Lung (tissue), 12 donors: Measurements from ENCODE around the gene CIP2A. TPM values are rescaled to one million over a fixed set of nuclear protein-coding genes. Genes with fewer than 3 reads are reported as not detected.

Experiments used
- ATAC-seq: fragments of 200-7000 bp; cut with Tn5 transposase; one replicate; pipeline ENCODE4 v1.9.1; 2020; ENCODE audit warnings: moderate number of reproducible peaks; ENCODE audit not compliant: insufficient read depth, low FRiP score
- DNase-seq, 3 donors: peaks; one replicate each; pipeline ENCODE4 v3.0.0-alpha.2; 2013 to 2017
- H3K27ac ChIP-seq, 2 donors: one replicate each; pipeline ENCODE4 v1.5.1; 2013; ENCODE audit warnings: mild to moderate bottlenecking in 2 of 2, moderate library complexity in 2 of 2, control low read depth in 1 of 2, inconsistent platforms in 1 of 2, low read depth in 1 of 2, low read length in 1 of 2
- H3K27me3 ChIP-seq, 3 donors: one replicate each; pipeline ENCODE4 v1.5.1; 2013; ENCODE audit warnings: low read length in 2 of 3; ENCODE audit not compliant: control insufficient read depth in 3 of 3, insufficient read depth in 3 of 3
- H3K36me3 ChIP-seq, 4 donors: one replicate each; pipeline ENCODE4 v1.5.1; 2013; ENCODE audit warnings: low read length in 4 of 4, mild to moderate bottlenecking in 1 of 4, moderate library complexity in 1 of 4; ENCODE audit not compliant: control insufficient read depth in 4 of 4, insufficient read depth in 4 of 4
- H3K4me1 ChIP-seq, 5 donors: one replicate each; pipeline ENCODE4 v1.5.1; 2013; ENCODE audit warnings: low read length in 5 of 5, mild to moderate bottlenecking in 2 of 5, moderate library complexity in 1 of 5; ENCODE audit not compliant: control insufficient read depth in 5 of 5, insufficient read depth in 5 of 5
- H3K4me3 ChIP-seq: one replicate; pipeline ENCODE4 v1.5.1; 2013; ENCODE audit warnings: mild to moderate bottlenecking, control low read depth, moderate library complexity
- H3K9ac ChIP-seq, 2 donors: one replicate each; pipeline ENCODE4 v1.5.1; 2013; ENCODE audit warnings: low read length in 2 of 2, control low read depth in 1 of 2; ENCODE audit not compliant: insufficient read depth in 1 of 2
- H3K9me3 ChIP-seq, 4 donors: one replicate each; pipeline ENCODE4 v1.5.1; 2013; ENCODE audit warnings: low read length in 3 of 4, mild to moderate bottlenecking in 1 of 4, moderate library complexity in 1 of 4; ENCODE audit not compliant: control insufficient read depth in 4 of 4, insufficient read depth in 3 of 4
- CTCF ChIP-seq: IDR thresholded peaks from 2 replicates; pipeline ENCODE4 v1.5.1; 2012; ENCODE audit warnings: mild to moderate bottlenecking; ENCODE audit errors: control extremely low read depth, extremely low read depth
- WGBS, 2 donors: extraction: QIAGEN DNeasy Blood & Tissue Kit; methylation state at CpG; one replicate each; pipeline ENCODE4 v1.1.7; 2013; 5-methylcytosine and 5-hydroxymethylcytosine counted together
- polyA plus RNA-seq, 2 donors: library from polyadenylated mRNA; stranded (reverse); fragments of 200-250 nt; gene quantifications; one replicate each; pipeline ENCODE4 v1.2.1, GENCODE V29; 2013
- total RNA-seq, 2 donors: library from RNA; depleted of rRNA in 1 of 2; stranded (reverse); fragments of >200 nt in 1 of 2; gene quantifications; one replicate each; pipeline ENCODE4 v1.2.1, GENCODE V29; 2014 to 2021
- donor health status: control.
- donor health status: control.
- donor health status: Bipolar disorder and iron deficiency.
- donor health status: healthy.
- donor health status: DM: yes; HTN: yes; CAD: no.

CIP2A gene
- total and polyA plus RNA-seq, 4 donors: 1.1 to 12.9 (median 2.1) TPM

- Histone ChIP-seq H3K9me3 (no peaks in the 10 kb centered on the region), H3K9ac (no peak overlapping the region), H3K4me1 (peaks cover 0 to 5% (median 0%) of the 10 kb centered on the region in 5 donors), H3K27ac (no peak overlapping the region), H3K4me3 (no peak overlapping the region), H3K27me3 (no peaks in the 10 kb centered on the region), H3K36me3 (peaks cover 2 to 9% (median 3%) of the 10 kb centered on the region in 4 donors)
- WGBS, 2 donors: 72 to 85% methylated on average over 4 of the region's 4 CpGs
- DNase-seq (no peak), ATAC-seq (no peak)
- TF ChIP-seq CTCF: no peak
These were observed 16.3 kb upstream of the CIP2A start for GRCh38 chr3:108605491-108605890.

GRCh38 chr3:108605028-108605427, 15.8 kb upstream of the CIP2A start:
- Histone ChIP-seq H3K27me3 (no peaks in the 10 kb centered on the region), H3K36me3 (peaks cover 0 to 9% (median 3%) of the 10 kb centered on the region in 4 donors), H3K4me1 (peaks cover 0 to 5% (median 0%) of the 10 kb centered on the region in 5 donors), H3K9me3 (no peaks in the 10 kb centered on the region), H3K27ac (no peak overlapping the region), H3K9ac (no peak overlapping the region), H3K4me3 (no peak overlapping the region)
- 92 to 97% methylated on average over 2 of the region's 2 CpGs for WGBS, 2 donors
- ATAC-seq: no peak
- no peak for DNase-seq
- no peak for TF ChIP-seq CTCF

- no peak for TF ChIP-seq CTCF
These were observed 14.5 kb upstream of the CIP2A start for GRCh38 chr3:108603691-108604090.

GRCh38 chr3:108602935-108603294, 13.7 kb upstream of the CIP2A start:
- Histone ChIP-seq H3K9me3 (no peaks in the 10 kb centered on the region), H3K4me1 (peaks cover 0 to 5% (median 0%) of the 10 kb centered on the region in 5 donors), H3K9ac (no peak overlapping the region), H3K4me3 (no peak overlapping the region), H3K27ac (no peak overlapping the region), H3K27me3 (no peaks in the 10 kb centered on the region), H3K36me3 (peaks cover 0 to 4% (median under 1%) of the 10 kb centered on the region in 4 donors)
- no peak for TF ChIP-seq CTCF
- DNase-seq (no peak), ATAC-seq (no peak)
- 80 to 91% methylated on average over 2 of the region's 2 CpGs for WGBS, 2 donors

More at GRCh38 chr3:108603691-108604090, 14.5 kb upstream of the CIP2A start:
- no peak overlapping the region for H3K9ac ChIP-seq
- no peaks in the 10 kb centered on the region for H3K27me3 ChIP-seq
- ATAC-seq: no peak
- DNase-seq: no peak
- no peak overlapping the region for H3K4me3 ChIP-seq
- H3K27ac ChIP-seq: no peak overlapping the region
- H3K9me3 ChIP-seq: no peaks in the 10 kb centered on the region
- peaks cover 0 to 5% (median 0%) of the 10 kb centered on the region in 5 donors for H3K4me1 ChIP-seq
- H3K36me3 ChIP-seq: peaks cover 0 to 4% (median under 1%) of the 10 kb centered on the region in 4 donors
